NCI-H82 (cell line): ENCODE data around the gene SCML2.
"Not testable (repeated sequence)": the region's sequence is repeated elsewhere in the genome, so short reads cannot be mapped to it uniquely, and the experiment has no call there.

Source experiments
- DNase-seq: peaks from one replicate; lab custom pipeline; 2025; lab: John Stamatoyannopoulos, UW

The SCML2 gene

DNA sequence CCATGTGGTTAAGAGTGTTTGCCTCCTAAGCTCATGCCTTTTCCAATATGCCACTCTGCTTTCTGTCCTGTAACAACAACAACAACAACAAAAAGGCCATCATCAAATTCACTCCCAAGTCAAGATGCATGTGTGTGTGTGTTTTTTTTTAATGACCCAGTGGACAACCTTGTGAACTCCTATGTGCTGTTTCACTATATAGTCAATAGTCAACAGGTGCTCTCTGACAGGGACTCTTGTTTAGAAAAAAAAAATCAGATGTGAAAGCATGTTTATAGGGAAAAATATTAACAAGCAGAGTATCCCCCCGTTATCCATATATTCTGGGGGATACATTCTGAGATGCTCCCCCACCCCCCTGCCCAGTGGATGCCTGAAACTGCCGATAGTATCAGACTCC, 83.2 kb downstream of the SCML2 start:
- DNase-seq, result no peak

DNA sequence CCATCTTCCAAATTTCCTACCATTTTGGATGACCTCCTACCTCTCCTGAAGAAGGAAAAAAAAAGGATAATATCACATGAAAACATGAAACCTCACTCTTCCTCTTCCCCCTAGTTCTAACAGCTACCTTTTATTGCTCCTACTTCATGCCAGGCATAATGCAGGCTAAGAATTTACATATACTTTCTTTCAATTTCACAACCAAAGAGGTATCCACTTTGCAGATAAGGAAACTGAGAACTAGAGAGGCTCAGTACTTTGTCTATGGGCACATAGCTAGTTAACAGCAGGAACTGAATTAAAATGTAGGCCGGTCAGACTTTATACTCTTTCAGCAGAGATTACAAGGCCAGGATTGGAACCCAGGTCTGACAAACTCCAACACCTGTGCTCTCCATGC, 99.4 kb downstream of the SCML2 start:
- DNase-seq, result no peak

DNA sequence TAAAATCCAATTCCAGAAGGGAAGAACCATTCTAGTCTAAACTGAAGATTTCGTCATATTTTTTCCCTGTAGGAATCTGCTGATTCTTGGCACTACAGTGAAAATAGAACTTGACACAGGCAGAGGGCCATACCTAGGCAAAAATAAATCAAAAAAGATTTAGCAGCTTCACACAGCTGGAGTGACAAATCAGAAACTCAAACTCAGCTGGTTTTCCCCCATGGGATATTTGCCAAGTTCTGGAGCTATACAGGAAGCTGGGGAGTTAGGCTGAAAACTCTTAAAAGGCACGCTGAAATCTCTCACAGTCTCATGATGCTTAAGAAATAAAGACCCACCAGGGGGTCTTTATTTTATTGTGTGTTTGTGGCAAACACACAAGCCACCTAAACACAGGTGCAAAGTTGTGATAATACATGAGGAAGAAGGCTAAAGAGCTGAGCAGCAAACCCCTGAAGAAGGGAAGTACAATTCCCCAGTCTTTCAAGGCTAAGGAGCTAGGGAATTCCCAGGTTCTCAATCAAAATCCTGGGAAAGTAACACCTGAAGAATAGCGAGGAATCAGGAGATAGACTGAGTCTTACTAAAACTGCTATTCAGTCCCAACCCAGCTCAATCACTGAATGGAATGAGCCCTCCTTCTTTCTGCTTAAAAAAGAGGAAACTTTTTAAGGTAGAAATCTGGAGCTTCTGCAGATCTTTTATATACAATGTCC, 101.7 kb downstream of the SCML2 start:
- DNase-seq, result no peak

DNA sequence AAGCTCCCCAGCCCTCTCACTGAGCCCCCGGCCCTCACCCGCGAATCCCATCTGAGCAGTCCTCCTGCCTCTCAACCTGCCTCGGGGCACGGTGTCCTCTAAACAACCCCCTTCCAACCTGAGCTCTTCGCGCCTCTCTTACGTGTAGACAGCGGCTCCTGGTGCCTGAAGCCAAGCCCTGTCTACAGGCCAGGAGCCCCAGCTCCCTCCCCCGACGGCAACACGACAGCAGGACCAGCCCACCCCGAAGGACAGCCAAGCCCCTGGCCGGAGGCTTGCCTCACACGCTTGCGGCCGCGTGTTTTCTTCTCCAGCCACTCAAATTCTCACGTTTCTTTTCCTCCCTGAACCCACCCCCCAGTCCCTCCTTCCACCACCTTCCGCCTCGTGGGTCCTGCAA, 124.8 kb downstream of the SCML2 start:
- DNase-seq, result not testable (repeated sequence)

DNA sequence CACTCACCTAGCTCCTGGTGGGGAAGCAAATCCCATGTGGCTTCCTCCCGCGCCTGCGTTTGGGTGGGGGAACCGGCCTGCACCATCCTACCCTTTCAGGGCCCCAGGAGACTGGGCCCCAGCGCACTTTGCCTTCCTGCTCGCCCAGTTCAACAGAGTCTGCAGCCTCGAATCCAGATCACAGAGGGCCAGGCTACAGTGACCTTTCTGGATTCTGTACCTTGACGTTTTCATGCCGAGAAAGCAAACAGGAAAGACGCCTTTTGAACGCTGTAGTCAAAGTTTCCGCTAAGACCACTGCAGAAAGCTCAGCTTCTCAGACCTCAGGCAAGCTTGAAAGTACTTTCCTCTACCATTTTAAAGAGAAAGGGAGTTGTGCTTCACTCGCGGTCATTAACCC, 126.4 kb downstream of the SCML2 start:
- DNase-seq, result no peak

DNA sequence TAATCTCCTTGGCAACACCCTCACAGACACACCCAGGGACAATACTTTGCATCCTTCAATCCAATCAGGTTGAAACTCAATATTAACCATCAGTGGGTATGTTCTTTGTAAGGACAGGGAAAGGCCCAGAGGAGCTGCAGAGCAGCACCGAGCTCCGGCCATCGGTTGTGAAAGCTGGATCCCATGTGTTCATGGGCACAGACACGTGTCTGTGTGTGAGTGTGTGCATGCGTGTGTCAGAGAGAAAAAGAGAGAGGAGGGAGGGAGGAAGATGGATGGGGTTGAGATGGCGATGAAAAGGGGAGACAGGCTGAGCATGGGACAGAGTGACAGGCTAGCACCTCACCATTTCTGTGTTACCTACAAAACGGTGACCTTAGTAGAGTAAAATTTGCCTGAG, 127.0 kb downstream of the SCML2 start:
- no peak for DNase-seq

DNA sequence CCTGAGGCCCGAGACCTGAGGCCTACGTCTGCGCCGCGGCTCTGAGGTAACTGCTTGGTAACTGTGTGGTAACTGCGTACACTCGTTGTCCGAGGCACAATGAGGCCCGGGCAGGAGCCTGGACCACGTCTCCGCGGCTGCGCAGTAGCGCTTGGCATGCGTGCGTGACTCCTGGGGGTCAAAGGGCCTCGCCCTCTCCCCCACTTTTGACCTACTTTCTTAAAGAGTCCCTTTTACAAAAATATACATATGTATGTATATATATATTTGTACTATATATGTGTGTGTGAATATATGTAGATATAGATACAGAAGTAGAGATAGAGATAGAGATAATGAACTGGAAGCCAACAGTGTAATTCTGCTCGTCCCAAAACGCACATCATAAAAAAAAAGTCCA, 133.7 kb downstream of the SCML2 start, which contains the start of gene BEND2:
TSS of gene BEND2 (minus strand) at position 101 of the 400 bp plus-strand sequence. CDS start 136 bp downstream, outside the sequence.
- DNase-seq, result no peak

DNA sequence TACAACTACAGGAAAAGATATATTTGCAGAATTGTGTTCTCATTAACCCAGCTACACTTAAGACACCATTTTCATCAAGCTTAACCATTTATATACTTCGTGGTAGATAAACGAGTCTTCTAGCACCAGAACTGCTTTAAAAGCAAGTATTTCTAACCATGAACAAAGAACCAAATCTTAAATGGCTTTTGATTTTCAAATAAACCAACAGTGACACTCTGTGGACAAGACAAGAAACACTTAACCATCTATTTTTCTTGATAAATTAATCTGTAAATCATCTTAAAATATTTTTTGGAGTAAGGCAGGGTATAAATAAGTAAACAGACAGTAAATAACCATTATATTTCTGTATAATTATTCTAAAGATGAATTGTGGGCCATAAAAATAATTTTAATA, 144.0 kb downstream of the SCML2 start:
- DNase-seq, result no peak

DNA sequence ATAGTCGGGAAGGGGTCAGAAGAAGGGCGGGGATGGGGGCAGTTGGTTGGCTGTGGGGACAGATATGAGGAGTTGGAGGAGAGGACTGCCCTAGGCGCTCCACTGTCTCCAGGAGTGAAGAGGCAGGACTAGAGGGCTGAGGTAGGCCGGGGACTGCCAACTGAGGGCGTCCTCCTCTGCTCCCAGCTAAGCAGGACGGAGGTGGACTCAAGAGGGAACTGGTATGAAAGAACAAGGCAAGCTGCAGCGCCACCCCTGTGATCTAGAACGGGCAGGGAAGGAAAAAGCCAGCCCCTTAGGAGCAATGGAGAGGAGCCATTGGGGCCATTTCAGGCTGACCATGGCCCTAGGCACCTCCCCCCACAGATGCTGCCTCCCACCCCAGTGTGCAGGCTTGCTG, 147.8 kb downstream of the SCML2 start:
- no peak for DNase-seq

DNA sequence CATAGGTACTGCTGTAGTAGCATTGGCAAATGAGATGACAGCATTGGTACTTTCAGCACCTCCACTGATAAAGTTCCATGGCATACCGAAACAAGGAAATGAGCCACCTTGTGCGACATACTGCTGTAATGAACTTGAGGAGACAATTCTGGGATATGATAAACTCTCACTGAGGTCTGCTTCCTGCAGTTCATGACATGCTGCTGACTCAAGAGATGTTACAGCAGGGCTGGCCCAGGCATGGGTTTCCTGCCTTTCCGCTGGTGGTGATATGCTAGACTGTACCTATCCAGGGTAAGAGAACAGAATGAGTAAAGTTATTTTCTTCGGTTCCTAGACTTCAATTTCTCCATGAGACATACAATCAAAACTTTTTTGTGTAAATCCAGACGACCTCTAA, 150.9 kb downstream of the SCML2 start:
- no peak for DNase-seq

DNA sequence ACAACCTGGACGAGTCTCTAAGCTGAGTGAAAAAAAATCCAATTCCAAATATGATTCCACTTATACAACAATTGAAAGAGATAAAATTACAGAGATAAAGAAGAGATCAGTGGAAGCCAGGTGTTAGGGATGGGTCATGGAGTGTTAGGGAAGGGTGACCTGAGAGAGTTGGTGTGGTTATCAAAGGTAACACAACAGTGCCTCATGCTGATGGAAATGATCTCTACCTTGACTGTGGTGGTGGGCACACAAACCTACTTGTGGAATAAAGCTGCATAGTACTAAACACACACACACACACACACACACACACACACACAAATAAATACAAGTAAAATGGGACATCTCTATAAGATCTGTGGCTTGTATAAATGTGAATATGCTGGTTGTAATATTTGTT, 159.8 kb downstream of the SCML2 start:
- peak; percentile 20 for DNase-seq
